ENCODE results near the gene ZNF750.

The ZNF750 gene

DNA sequence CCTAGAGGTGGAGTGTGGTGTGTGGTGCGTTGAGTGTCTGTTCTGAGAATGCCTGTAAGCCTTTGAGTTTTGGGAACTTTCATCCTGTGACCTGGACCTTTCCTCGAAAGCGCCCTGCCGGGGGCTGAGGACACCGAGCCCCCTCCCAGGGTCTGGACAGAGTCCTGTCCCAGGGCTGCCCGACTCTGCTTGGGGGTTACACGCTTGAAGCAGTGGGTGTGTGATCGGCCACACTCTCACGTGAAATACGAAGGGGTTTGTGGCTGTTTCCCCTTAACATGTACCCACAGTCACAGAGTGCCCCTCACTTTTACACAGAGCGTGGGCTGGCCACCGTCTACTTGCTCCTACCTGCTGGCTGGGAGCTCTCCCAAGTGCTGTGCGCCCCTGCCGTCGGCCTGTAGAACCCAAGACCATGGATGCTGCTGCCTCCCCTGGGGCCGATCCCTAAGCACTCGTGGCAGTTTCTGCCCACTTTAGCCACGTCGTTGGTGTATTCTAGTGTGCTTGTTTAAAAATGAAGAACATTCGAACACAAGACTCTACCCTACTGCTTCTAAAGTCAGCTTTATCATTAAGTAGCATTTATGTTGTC, 6.8 kb downstream of the ZNF750 start:
- Histone ChIP-seq H2AFZ (ENCODE audit: low read depth, low read length) (no peak overlapping the region), H3K27ac (ENCODE audit: low read length) (no peak overlapping the region), H3K79me2 (ENCODE audit: low read length) (no peaks in the 10 kb centered on the region), H3K27me3 (ENCODE audit: low read depth, low read length) (no peaks in the 10 kb centered on the region), H3K36me3 (replicated peaks; ENCODE audit: low read depth, low read length) (peaks cover 10% of the 10 kb centered on the region), H3K4me1 (ENCODE audit: low read length) (no peaks in the 10 kb centered on the region), H4K20me1 (ENCODE audit: insufficient read depth, low read length) (no peaks in the 10 kb centered on the region), H3K9ac (ENCODE audit: low read length) (no peak overlapping the region), H3K4me3 (ENCODE audit: low read length) (no peak overlapping the region), H3K9me3 (ENCODE audit: insufficient read depth, low read length) (no peaks in the 10 kb centered on the region), H3K4me2 (ENCODE audit: low read length) (no peak overlapping the region)
- TF ChIP-seq, protein P1, sequence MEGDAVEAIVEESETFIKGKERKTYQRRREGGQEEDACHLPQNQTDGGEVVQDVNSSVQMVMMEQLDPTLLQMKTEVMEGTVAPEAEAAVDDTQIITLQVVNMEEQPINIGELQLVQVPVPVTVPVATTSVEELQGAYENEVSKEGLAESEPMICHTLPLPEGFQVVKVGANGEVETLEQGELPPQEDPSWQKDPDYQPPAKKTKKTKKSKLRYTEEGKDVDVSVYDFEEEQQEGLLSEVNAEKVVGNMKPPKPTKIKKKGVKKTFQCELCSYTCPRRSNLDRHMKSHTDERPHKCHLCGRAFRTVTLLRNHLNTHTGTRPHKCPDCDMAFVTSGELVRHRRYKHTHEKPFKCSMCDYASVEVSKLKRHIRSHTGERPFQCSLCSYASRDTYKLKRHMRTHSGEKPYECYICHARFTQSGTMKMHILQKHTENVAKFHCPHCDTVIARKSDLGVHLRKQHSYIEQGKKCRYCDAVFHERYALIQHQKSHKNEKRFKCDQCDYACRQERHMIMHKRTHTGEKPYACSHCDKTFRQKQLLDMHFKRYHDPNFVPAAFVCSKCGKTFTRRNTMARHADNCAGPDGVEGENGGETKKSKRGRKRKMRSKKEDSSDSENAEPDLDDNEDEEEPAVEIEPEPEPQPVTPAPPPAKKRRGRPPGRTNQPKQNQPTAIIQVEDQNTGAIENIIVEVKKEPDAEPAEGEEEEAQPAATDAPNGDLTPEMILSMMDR (IDR thresholded peaks at IDR 0.05; ENCODE audit: low read depth, low read length), result no peak
- no peak for TF ChIP-seq EZH2phosphoT487 (IDR thresholded peaks at IDR 0.05; ENCODE audit: low read depth)

DNA sequence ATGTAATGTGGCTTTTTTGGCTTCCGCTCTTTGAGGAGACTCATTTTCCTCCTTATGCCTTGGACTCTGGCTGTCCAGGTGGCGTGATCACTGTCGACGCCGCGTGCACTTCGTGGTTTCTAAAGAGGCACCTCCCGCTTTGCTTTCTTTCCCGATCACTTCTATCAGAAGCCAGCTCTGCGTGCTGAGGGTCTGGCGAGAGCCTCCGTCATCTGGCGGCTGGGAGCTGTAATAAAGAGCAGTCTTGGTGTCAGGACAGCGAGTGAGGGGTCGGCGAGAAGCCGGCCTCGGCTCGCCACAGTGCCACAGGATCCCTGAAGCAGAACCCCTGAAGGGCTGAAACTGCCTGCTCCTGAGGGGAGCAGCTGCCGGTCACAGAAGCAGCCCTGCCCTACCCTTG, 7.4 kb downstream of the ZNF750 start:
- Histone ChIP-seq H3K4me2 (ENCODE audit: low read length) (no peak overlapping the region), H2AFZ (ENCODE audit: low read depth, low read length) (no peak overlapping the region), H3K36me3 (replicated peaks; ENCODE audit: low read depth, low read length) (peaks cover 16% of the 10 kb centered on the region), H3K4me1 (ENCODE audit: low read length) (no peaks in the 10 kb centered on the region), H3K4me3 (ENCODE audit: low read length) (no peak overlapping the region), H3K79me2 (ENCODE audit: low read length) (no peaks in the 10 kb centered on the region), H4K20me1 (ENCODE audit: insufficient read depth, low read length) (no peaks in the 10 kb centered on the region), H3K27me3 (ENCODE audit: low read depth, low read length) (no peaks in the 10 kb centered on the region), H3K27ac (ENCODE audit: low read length) (no peak overlapping the region), H3K9ac (ENCODE audit: low read length) (no peak overlapping the region), H3K9me3 (ENCODE audit: insufficient read depth, low read length) (no peaks in the 10 kb centered on the region)
- TF ChIP-seq, protein P1 (IDR thresholded peaks at IDR 0.05; ENCODE audit: low read depth, low read length), result no peak
- no peak for TF ChIP-seq EZH2phosphoT487 (IDR thresholded peaks at IDR 0.05; ENCODE audit: low read depth)

DNA sequence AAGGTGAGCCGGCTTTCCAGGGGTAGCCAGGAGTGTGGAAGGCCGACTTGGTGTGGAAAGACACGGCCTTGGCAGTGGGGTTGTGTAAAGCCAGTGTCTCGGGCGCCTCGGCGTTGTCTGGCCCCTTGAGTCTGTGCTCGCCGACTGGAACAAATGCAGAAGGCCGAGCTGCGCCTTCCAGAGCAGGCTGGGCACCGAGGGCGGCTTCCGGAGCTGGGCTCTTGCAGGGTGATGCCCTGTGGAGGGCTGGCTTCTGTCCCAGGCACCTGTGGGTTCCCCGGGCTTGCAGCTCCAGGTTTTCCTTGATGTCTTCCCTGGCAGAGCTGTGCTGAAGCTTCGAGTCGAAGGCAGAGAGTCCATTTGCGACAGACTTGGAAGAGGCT, 8.0 kb downstream of the ZNF750 start:
- H3K4me1 ChIP-seq (ENCODE audit: low read length), result no peaks in the 10 kb centered on the region
- no peak overlapping the region for H3K9ac ChIP-seq (ENCODE audit: low read length)
- H3K36me3 ChIP-seq (replicated peaks; ENCODE audit: low read depth, low read length), result peaks cover 20% of the 10 kb centered on the region
- H3K79me2 ChIP-seq (ENCODE audit: low read length), result no peaks in the 10 kb centered on the region
- no peaks in the 10 kb centered on the region for H3K9me3 ChIP-seq (ENCODE audit: insufficient read depth, low read length)
- no peak overlapping the region for H3K4me3 ChIP-seq (ENCODE audit: low read length)
- H3K4me2 ChIP-seq (ENCODE audit: low read length), result no peak overlapping the region
- TF ChIP-seq EZH2phosphoT487 (IDR thresholded peaks at IDR 0.05; ENCODE audit: low read depth), result no peak
- TF ChIP-seq, protein P1 (IDR thresholded peaks at IDR 0.05; ENCODE audit: low read depth, low read length), result no peak
- H4K20me1 ChIP-seq (ENCODE audit: insufficient read depth, low read length), result no peaks in the 10 kb centered on the region
- no peak overlapping the region for H2AFZ ChIP-seq (ENCODE audit: low read depth, low read length)
- H3K27me3 ChIP-seq (ENCODE audit: low read depth, low read length), result no peaks in the 10 kb centered on the region
- no peak overlapping the region for H3K27ac ChIP-seq (ENCODE audit: low read length)

DNA sequence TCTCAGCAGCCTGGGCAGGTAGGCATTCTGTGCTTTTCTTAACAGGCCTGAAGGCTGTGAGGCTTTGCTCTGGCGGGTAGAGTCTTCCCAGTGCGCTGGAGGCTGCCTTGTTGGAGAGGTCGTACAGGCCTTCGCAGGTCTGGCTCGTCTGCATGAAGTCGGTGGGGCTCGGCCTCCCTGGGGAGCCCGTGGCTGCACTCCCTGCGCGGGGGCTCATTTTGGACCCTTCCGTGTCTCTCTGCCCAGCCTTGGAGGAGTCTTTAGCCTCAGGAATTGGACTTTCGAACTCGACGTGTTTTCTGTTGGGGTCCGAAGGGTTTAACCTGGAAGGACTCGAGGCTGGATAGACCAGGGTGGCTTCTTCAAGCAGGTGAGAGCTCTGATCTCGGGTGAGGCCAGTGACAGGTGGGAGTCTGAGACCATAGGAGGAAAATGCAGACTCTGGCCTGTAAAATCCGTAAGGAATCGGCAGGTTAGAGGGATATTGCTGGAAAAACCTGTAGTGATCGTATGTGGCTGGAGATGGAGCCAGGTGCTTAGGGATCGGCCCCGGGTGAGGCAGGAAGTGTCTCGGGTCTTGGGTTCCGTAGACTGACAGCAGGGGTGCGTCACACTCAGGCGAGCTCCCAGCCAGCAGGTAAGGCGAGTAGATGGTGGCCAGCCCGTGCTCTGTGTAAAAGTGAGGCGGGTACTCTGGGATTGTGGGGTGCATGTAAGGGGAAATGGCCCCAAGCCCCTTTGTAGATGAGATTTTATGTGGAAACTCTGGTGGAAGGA, 8.6 kb downstream of the ZNF750 start:
- H3K79me2 ChIP-seq (ENCODE audit: low read length), result no peaks in the 10 kb centered on the region
- no peak overlapping the region for H2AFZ ChIP-seq (ENCODE audit: low read depth, low read length)
- no peak overlapping the region for H3K4me2 ChIP-seq (ENCODE audit: low read length)
- no peak overlapping the region for H3K27ac ChIP-seq (ENCODE audit: low read length)
- H3K9ac ChIP-seq (ENCODE audit: low read length), result no peak overlapping the region
- no peaks in the 10 kb centered on the region for H4K20me1 ChIP-seq (ENCODE audit: insufficient read depth, low read length)
- no peaks in the 10 kb centered on the region for H3K9me3 ChIP-seq (ENCODE audit: insufficient read depth, low read length)
- no peaks in the 10 kb centered on the region for H3K27me3 ChIP-seq (ENCODE audit: low read depth, low read length)
- TF ChIP-seq, protein P1 (IDR thresholded peaks at IDR 0.05; ENCODE audit: low read depth, low read length), result no peak
- no peak for TF ChIP-seq EZH2phosphoT487 (IDR thresholded peaks at IDR 0.05; ENCODE audit: low read depth)
- H3K36me3 ChIP-seq (replicated peaks; ENCODE audit: low read depth, low read length), result peaks cover 20% of the 10 kb centered on the region
- H3K4me1 ChIP-seq (ENCODE audit: low read length), result no peaks in the 10 kb centered on the region
- no peak overlapping the region for H3K4me3 ChIP-seq (ENCODE audit: low read length)
